Pancreas (tissue), 10 donors: ENCODE data around the gene NKD2. TPM values are rescaled to one million over a fixed set of nuclear protein-coding genes. Genes with fewer than 3 reads are reported as not detected.
"Not testable (repeated sequence)": the region's sequence is repeated elsewhere in the genome, so short reads cannot be mapped to it uniquely, and the experiment has no call there.

ENCODE experiments used
- ATAC-seq, 4 donors: fragments of 200-7000 bp; cut with Tn5 transposase; one replicate each; pipeline versions ENCODE4 v1.8.0 to v1.9.1; 2020; ENCODE audit warnings: mild to moderate bottlenecking in 4 of 4, moderate library complexity in 4 of 4
- DNase-seq, 6 donors: peaks; one replicate each; pipeline ENCODE4 v3.0.0-alpha.2; 2020
- FAIRE-seq: peaks from 2 replicates; lab custom pipeline; 2012; peaks lifted over from hg19 to GRCh38; lab: Jason Lieb, UNC
- H3K27ac ChIP-seq, 4 donors: fragments of 200-600 bp; sonication (generic); 1 replicate in 3 of 4; 2 replicates in 1 of 4; pipeline versions ENCODE4 v1.5.0 to v1.8.0; 2020
- H3K27me3 ChIP-seq, 4 donors: fragments of 200-600 bp; one replicate each; pipeline ENCODE4 v1.8.0; 2021
- H3K36me3 ChIP-seq, 3 donors: fragments of 200-600 bp; sonication (generic) in 1 of 3; one replicate each; pipeline versions ENCODE4 v1.5.0 to v1.8.0; 2020 to 2021
- H3K4me1 ChIP-seq, 3 donors: fragments of 200-600 bp; one replicate each; pipeline ENCODE4 v1.8.0; 2021
- H3K4me3 ChIP-seq, 4 donors: fragments of 200-600 bp; sonication (generic) in 2 of 4; one replicate each; pipeline versions ENCODE4 v1.5.0 to v1.8.0; 2020 to 2021
- H3K9me3 ChIP-seq, 4 donors: fragments of 200-600 bp; one replicate each; pipeline ENCODE4 v1.8.0; 2021
- WGBS, 2 donors: extraction: QIAGEN DNeasy Blood & Tissue Kit; methylation state at CpG; one replicate each; pipeline ENCODE4 v1.1.7; 2013; 5-methylcytosine and 5-hydroxymethylcytosine counted together
- intact Hi-C, 3 donors: fragments of 100-400 bp; cut with DNase I; formaldehyde crosslinking; loops; one replicate each; pipeline versions ENCODE4 v1.11.1 to v1.14.2; 2022
- polyA plus RNA-seq, 2 donors: library from polyadenylated mRNA; stranded (reverse); fragments of 200-250 nt; gene quantifications; one replicate each; pipeline ENCODE4 v1.2.3, GENCODE V29; 2013
- total RNA-seq, 6 donors: library from RNA; stranded (reverse); fragmentation: NEBNext Ultra II Directional in 4 of 6; extraction: Animal tissue kit (Norgen Biotek cat#: 25700) in 4 of 6; gene quantifications; one replicate each; pipeline versions ENCODE4 v1.2.1 to v1.2.4, GENCODE V29; 2021 to 2023
- TF ChIP-seq, protein P1 (sequence below), 4 donors: fragments of 200-600 bp; sonication (generic) in 3 of 4; IDR thresholded peaks; one replicate each; pipeline versions ENCODE4 v1.5.0 to v1.8.0; 2021; ENCODE audit warnings: antibody characterized with exemption in 4 of 4
- donor health status: healthy with polysubstance abuse.
- donor health status: DM: no; HTN: no; CAD: no; lungs with moderate emphysema.
- donor health status: DM: no; HTN: no; CAD: no.
- donor health status: control.
- donor health status: control.
- donor health status: Bipolar disorder and iron deficiency.
- donor health status: DM: yes; HTN: yes; CAD: no.
- donor health status: DM: no; HTN: no; CAD: no.
- donor health status: DM: no; HTN: no; CAD: no.
- donor health status: DM: yes; HTN: yes; CAD: no.

Gene NKD2
- total and polyA plus RNA-seq, 8 donors: 1.8 to 18.6 (median 4.3) TPM

DNA sequence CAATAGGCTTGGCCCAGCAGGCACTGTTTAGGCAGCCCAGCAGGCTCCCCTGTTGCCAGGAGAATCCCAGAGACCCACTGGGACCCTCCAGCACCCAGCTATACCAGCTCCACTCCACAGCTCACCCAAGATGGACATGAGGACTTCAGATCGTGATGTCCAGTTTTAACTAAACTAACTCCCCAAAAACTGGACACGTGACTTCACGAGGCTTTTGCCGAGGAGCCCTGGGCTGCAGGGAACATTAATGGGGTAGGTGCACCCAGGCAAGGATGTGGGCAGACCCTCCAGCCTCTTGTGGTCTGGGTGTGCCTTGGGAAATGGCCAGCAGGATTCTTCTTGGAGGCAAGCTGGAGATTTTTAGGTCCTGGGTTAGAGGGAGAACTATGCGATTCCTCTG is 8.9 kb upstream of the NKD2 start:
- TF ChIP-seq, protein P1, sequence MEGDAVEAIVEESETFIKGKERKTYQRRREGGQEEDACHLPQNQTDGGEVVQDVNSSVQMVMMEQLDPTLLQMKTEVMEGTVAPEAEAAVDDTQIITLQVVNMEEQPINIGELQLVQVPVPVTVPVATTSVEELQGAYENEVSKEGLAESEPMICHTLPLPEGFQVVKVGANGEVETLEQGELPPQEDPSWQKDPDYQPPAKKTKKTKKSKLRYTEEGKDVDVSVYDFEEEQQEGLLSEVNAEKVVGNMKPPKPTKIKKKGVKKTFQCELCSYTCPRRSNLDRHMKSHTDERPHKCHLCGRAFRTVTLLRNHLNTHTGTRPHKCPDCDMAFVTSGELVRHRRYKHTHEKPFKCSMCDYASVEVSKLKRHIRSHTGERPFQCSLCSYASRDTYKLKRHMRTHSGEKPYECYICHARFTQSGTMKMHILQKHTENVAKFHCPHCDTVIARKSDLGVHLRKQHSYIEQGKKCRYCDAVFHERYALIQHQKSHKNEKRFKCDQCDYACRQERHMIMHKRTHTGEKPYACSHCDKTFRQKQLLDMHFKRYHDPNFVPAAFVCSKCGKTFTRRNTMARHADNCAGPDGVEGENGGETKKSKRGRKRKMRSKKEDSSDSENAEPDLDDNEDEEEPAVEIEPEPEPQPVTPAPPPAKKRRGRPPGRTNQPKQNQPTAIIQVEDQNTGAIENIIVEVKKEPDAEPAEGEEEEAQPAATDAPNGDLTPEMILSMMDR (IDR thresholded peaks at IDR 0.05): no peak
- no peaks in the 10 kb centered on the region for H3K4me1 ChIP-seq
- no peak for ATAC-seq
- no peaks in the 10 kb centered on the region for H3K9me3 ChIP-seq
- WGBS, 2 donors: 75 to 91% methylated on average over 5 of the region's 5 CpGs
- H3K36me3 ChIP-seq: no peaks in the 10 kb centered on the region
- no peak overlapping the region for H3K27ac ChIP-seq
- no peak for FAIRE-seq
- intact Hi-C loops: loop anchor here in 1 of 3 donors (10.0 kb wide), 1 partner anchor 145 kb away; no protein-coding TSS in a partner anchor
- no peak overlapping the region for H3K4me3 ChIP-seq
- peak in 1 of 6 donors; percentile 1 for DNase-seq
- H3K27me3 ChIP-seq: no peaks in the 10 kb centered on the region

DNA sequence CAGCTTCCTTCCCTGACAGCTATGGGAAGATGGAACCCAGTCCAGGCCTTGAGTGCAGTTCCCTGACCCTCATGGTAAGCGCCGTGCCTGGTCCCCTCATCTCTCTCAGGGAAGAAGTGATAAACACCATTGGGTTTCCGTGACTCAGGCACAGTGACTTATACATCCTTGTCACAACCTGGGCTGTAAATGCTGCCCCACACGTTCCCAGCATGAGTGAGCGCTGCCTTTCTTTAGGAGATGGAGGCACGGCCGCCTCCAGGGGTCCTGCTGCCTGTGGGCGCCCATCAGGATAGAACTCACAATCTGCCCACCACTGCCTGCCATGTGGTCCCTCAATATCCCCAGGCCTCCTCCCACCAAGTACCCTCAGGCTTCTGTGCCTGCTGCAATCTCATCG is 8.3 kb upstream of the NKD2 start:
- peak in 2 of 6 donors; percentile 1 to 8 for DNase-seq

DNA sequence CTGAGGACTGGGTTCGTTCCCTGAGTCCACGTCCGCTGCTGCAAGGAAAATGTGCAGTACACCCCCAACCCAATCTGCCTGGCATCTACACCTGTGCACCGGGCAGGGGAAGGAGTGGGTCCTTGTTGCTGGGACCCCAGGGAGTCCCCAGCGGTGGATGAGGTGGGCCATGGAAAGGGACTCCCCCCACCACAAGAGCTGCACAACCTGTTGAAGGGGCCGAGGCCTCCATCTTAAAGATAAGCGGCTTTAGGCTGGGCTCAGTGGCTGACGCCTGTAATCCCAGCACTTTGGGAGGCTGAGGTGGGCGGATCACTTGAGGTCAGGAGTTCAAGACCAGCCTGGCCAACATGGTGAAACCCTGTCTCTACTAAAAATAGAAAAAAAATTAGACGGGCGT is 7.8 kb upstream of the NKD2 start:
- H3K27me3 ChIP-seq, H3K4me1 ChIP-seq, H3K4me3 ChIP-seq: not testable (repeated sequence)

More for the DNA sequence above, 8.3 kb upstream of the NKD2 start:
- H3K4me1 ChIP-seq: no peaks in the 10 kb centered on the region
- H3K9me3 ChIP-seq: no peaks in the 10 kb centered on the region
- TF ChIP-seq, protein P1 (IDR thresholded peaks at IDR 0.05): no peak
- intact Hi-C loops: loop anchor here in 1 of 3 donors (10.0 kb wide), 1 partner anchor 144 kb away; no protein-coding TSS in a partner anchor
- no peaks in the 10 kb centered on the region for H3K36me3 ChIP-seq
- 56 to 62% methylated on average over 9 of the region's 9 CpGs for WGBS, 2 donors
- no peak for ATAC-seq
- no peak overlapping the region for H3K27ac ChIP-seq
- FAIRE-seq: no peak
- no peaks in the 10 kb centered on the region for H3K27me3 ChIP-seq
- no peak overlapping the region for H3K4me3 ChIP-seq

DNA sequence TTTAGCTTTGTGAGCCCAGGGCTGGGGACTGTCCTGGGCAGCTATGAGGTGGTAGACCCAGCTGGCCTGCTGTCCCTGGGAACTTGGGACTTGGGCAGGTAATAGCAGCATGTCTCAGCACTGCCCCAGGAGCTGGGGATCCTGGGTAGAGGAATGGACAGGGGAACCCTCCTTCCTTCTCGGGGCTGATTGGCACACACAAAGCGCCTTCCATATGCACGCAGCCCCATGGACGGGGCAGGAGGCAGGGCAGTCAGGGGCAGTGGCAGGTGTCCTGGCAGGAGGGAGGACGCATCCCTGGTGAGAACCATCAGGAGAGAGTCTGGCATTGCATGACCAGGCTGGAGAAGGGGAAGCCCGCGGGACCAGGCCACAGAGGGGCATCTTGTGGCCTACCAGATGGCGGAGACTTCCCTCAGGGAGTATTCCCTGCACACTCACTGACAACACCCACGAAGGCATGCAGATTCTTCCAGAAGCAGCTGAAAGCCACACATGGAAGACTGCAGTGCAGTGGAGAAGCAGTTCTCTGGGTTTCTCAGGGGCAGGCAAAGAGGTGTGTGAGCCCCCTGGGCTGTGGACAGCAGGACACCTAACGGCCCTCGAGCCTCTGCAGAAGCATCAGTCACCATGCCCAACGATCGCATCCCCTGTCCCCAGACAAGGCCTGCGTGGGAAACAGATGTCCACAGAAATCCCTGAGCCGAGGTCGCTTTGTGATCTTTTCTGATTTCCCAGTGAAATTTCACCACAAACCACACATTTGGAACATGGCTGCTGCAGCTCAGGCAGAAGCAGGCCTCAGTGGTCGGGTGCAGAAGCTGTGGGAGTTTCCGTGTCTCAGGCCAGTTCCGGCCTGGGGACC is 7.0 kb upstream of the NKD2 start:
- Histone ChIP-seq H3K4me3 (no peak overlapping the region), H3K4me1 (no peaks in the 10 kb centered on the region), H3K27me3 (no peaks in the 10 kb centered on the region), H3K9me3 (no peaks in the 10 kb centered on the region), H3K36me3 (no peaks in the 10 kb centered on the region), H3K27ac (no peak overlapping the region)
- DNase-seq (peak in 4 of 6 donors; percentile 2 to 11 (median 8)), ATAC-seq (no peak), FAIRE-seq (no peak)
- TF ChIP-seq, protein P1 (IDR thresholded peaks at IDR 0.05): no peak
- 83 to 87% methylated on average over 19 of the region's 19 CpGs for WGBS, 2 donors
- intact Hi-C loops: loop anchor here in 1 of 3 donors (10.0 kb wide), 1 partner anchor 143 kb away; no protein-coding TSS in a partner anchor

More for the DNA sequence above, 7.8 kb upstream of the NKD2 start:
- intact Hi-C loops: loop anchor here in 1 of 3 donors (10.0 kb wide), 1 partner anchor 144 kb away; no protein-coding TSS in a partner anchor
- not testable (repeated sequence) for H3K36me3 ChIP-seq, H3K9me3 ChIP-seq, FAIRE-seq, H3K27ac ChIP-seq, ATAC-seq
- peak in 1 of 6 donors; percentile 3 for DNase-seq
- 79 to 85% methylated on average over 11 of the region's 11 CpGs for WGBS, 2 donors

DNA sequence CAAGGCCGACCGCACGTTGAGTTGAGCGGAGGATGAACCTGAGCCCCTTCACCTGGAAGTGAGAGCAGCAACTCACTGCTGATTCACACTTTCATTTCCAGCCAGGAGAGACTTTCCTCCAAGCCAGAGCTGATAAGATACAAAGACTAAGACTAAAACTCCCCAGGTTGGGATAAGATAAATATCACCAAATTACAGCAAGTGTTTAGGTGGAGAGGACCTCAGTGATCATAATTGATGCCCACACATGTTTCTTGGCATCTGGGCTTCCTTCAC is 6.4 kb upstream of the NKD2 start:
- H3K27me3 ChIP-seq: no peaks in the 10 kb centered on the region
- TF ChIP-seq, protein P1 (IDR thresholded peaks at IDR 0.05): no peak
- H3K9me3 ChIP-seq: no peaks in the 10 kb centered on the region
- ATAC-seq: no peak
- no peaks in the 10 kb centered on the region for H3K4me1 ChIP-seq
- WGBS, 2 donors: 80 to 85% methylated on average over 4 of the region's 4 CpGs
- no peak overlapping the region for H3K4me3 ChIP-seq
- H3K27ac ChIP-seq: no peak overlapping the region
- peak in 1 of 6 donors; percentile 4 for DNase-seq
- H3K36me3 ChIP-seq: no peaks in the 10 kb centered on the region
- intact Hi-C loops: loop anchor here in 1 of 3 donors (10.0 kb wide), 1 partner anchor 143 kb away; no protein-coding TSS in a partner anchor
- FAIRE-seq: no peak
